Nephron (organoid): ENCODE data around the gene EPS15.
"Not testable (repeated sequence)": the region's sequence is repeated elsewhere in the genome, so short reads cannot be mapped to it uniquely, and the experiment has no call there.

Experiments
- H3K27ac Mint-ChIP-seq, 3 experiments: 2 replicates each; pipeline ENCODE4 v1.8.0; 2020; ENCODE audit warnings: mixed read lengths in 3 of 3, mild to moderate bottlenecking in 2 of 3, moderate library complexity in 1 of 3
- H3K27me3 Mint-ChIP-seq: 2 replicates; pipeline ENCODE4 v1.8.0; 2021; ENCODE audit warnings: low read depth, mild to moderate bottlenecking, moderate library complexity, mixed read lengths
- H3K36me3 Mint-ChIP-seq: 2 replicates; pipeline ENCODE4 v1.8.0; 2020; ENCODE audit warnings: low read depth, mixed read lengths
- H3K4me1 Mint-ChIP-seq: 2 replicates; pipeline ENCODE4 v1.8.0; 2020; ENCODE audit warnings: mixed read lengths
- H3K4me3 Mint-ChIP-seq, 3 experiments: 2 replicates each; pipeline ENCODE4 v1.8.0; 2020; ENCODE audit warnings: mild to moderate bottlenecking in 3 of 3, mixed read lengths in 3 of 3, moderate library complexity in 2 of 3
- H3K9me3 Mint-ChIP-seq: 2 replicates; pipeline ENCODE4 v1.8.0; 2020; ENCODE audit warnings: mixed read lengths
- CTCF ChIP-seq, 3 experiments: fragments of 200-600 bp; sonication (generic); IDR thresholded peaks; one replicate each; pipeline ENCODE4 v1.5.0; 2021; ENCODE audit warnings: antibody characterized with exemption in 3 of 3; ENCODE audit not compliant: unreplicated experiment in 3 of 3

Gene EPS15

GRCh38 chr1:51453010-51453409 lies 66.1 kb downstream of the EPS15 start:
- TF ChIP-seq CTCF (IDR thresholded peaks at IDR 0.05; ENCODE audit: unreplicated experiment in 3 of 3): no peak
- Mint-ChIP-seq H3K9me3 (no peaks in the 10 kb centered on the region), H3K4me3 (no peak overlapping the region), H3K4me1 (no peaks in the 10 kb centered on the region), H3K27me3 (no peaks in the 10 kb centered on the region), H3K36me3 (peaks cover 15% of the 10 kb centered on the region), H3K27ac (no peak overlapping the region)

- not testable (repeated sequence) for H3K27ac Mint-ChIP-seq, H3K4me1 Mint-ChIP-seq, H3K9me3 Mint-ChIP-seq, H3K27me3 Mint-ChIP-seq, H3K4me3 Mint-ChIP-seq
- H3K36me3 Mint-ChIP-seq: peaks cover 33% of the 10 kb centered on the region
These were observed 70.1 kb downstream of the EPS15 start for GRCh38 chr1:51448844-51449454.

- Mint-ChIP-seq H3K4me1 (no peaks in the 10 kb centered on the region), H3K27ac (peak overlapping the region in 1 of 3 experiments; percentile 9), H3K27me3 (no peaks in the 10 kb centered on the region), H3K36me3 (peaks cover 34% of the 10 kb centered on the region), H3K4me3 (no peak overlapping the region), H3K9me3 (no peaks in the 10 kb centered on the region)
- TF ChIP-seq CTCF (IDR thresholded peaks at IDR 0.05; ENCODE audit: unreplicated experiment in 3 of 3): no peak
These were observed 73.5 kb downstream of the EPS15 start for GRCh38 chr1:51445351-51446090.

GRCh38 chr1:51444534-51445192 lies 74.4 kb downstream of the EPS15 start:
- no peak overlapping the region for H3K27ac Mint-ChIP-seq
- peaks cover 37% of the 10 kb centered on the region for H3K36me3 Mint-ChIP-seq
- TF ChIP-seq CTCF (IDR thresholded peaks at IDR 0.05; ENCODE audit: unreplicated experiment in 3 of 3): no peak
- H3K4me1 Mint-ChIP-seq: no peaks in the 10 kb centered on the region
- no peaks in the 10 kb centered on the region for H3K9me3 Mint-ChIP-seq
- no peak overlapping the region for H3K4me3 Mint-ChIP-seq
- H3K27me3 Mint-ChIP-seq: no peaks in the 10 kb centered on the region

- H3K36me3 Mint-ChIP-seq: peaks cover 32% of the 10 kb centered on the region
- no peak for TF ChIP-seq CTCF (IDR thresholded peaks at IDR 0.05; ENCODE audit: unreplicated experiment in 3 of 3)
- H3K9me3 Mint-ChIP-seq: no peaks in the 10 kb centered on the region
- no peaks in the 10 kb centered on the region for H3K27me3 Mint-ChIP-seq
- H3K4me1 Mint-ChIP-seq: no peaks in the 10 kb centered on the region
- H3K27ac Mint-ChIP-seq: no peak overlapping the region
- H3K4me3 Mint-ChIP-seq: no peak overlapping the region
These were observed 75.0 kb downstream of the EPS15 start for GRCh38 chr1:51444096-51444495.

GRCh38 chr1:51443555-51443954 lies 75.5 kb downstream of the EPS15 start:
- Mint-ChIP-seq H3K27me3 (no peaks in the 10 kb centered on the region), H3K9me3 (no peaks in the 10 kb centered on the region), H3K27ac (no peak overlapping the region), H3K36me3 (peaks cover 28% of the 10 kb centered on the region), H3K4me3 (no peak overlapping the region), H3K4me1 (no peaks in the 10 kb centered on the region)
- no peak for TF ChIP-seq CTCF (IDR thresholded peaks at IDR 0.05; ENCODE audit: unreplicated experiment in 3 of 3)
